Spleen (tissue), 7 donors: ENCODE results near the gene FLNB.

Experiments
- CTCF ChIP-seq, 11 experiments: fragments of 200-600 bp in 7 of 11; fragments of 450-650 bp in 4 of 11; sonication (generic) in 4 of 11; IDR thresholded peaks in 8 of 11; conservative IDR thresholded peaks in 3 of 11; 1 replicate in 7 of 11; 2 replicates in 4 of 11; pipeline versions ENCODE4 v1.4.0 to v1.8.0; 2016 to 2021; ENCODE audit warnings: antibody characterized with exemption in 11 of 11, inconsistent platforms in 4 of 11, mild to moderate bottlenecking in 1 of 11
- POLR2A ChIP-seq, 3 donors: fragments of 450-650 bp; IDR thresholded peaks; one replicate each; pipeline ENCODE4 v1.5.1; 2017; ENCODE audit warnings: antibody characterized with exemption in 3 of 3, mild to moderate bottlenecking in 1 of 3
- donor health status: DM: no; HTN: no; CAD: no; lungs with moderate emphysema.
- donor health status: DM: no; HTN: no; CAD: no.
- donor health status: DM: no; HTN: no; CAD: no.

- TF ChIP-seq CTCF (IDR thresholded peaks at IDR 0.05 in 8 of 11, conservative IDR thresholded peaks at IDR 0.05 in 3 of 11), result no peak
- no peak for TF ChIP-seq POLR2A (IDR thresholded peaks at IDR 0.05)
Measured at GRCh38 chr3:58023531-58023930, 15.3 kb downstream of the FLNB start.
